Iris pigment epithelial cell (primary cell): ENCODE results near the gene TMEM170A.
A peak's percentile ranks its signal among the peaks of the same experiment; 100 is the strongest.
"Not testable (repeated sequence)": the region's sequence is repeated elsewhere in the genome, so short reads cannot be mapped to it uniquely, and the experiment has no call there.

Experiments
- DNase-seq: peaks from one replicate; pipeline ENCODE4 v3.0.0-alpha.2; 2011; ENCODE audit warnings: low read depth

Gene TMEM170A

GRCh38 chr16:75452464-75453190 is 11.9 kb downstream of the TMEM170A start:
- no peak for DNase-seq

- no peak for DNase-seq
Observed at GRCh38 chr16:75446416-75446815, 18.1 kb downstream of the TMEM170A start.

- DNase-seq: no peak
Observed at GRCh38 chr16:75445298-75445697, 19.2 kb downstream of the TMEM170A start.

- peak; percentile 55 for DNase-seq
Observed at GRCh38 chr16:75443298-75443697, 21.2 kb downstream of the TMEM170A start.

- peak; percentile 98 for DNase-seq
Observed at GRCh38 chr16:75433732-75434413, 30.6 kb downstream of the TMEM170A start.

GRCh38 chr16:75432828-75433731 is 31.4 kb downstream of the TMEM170A start, which contains the start of gene CFDP1:
TSS of gene CFDP1 (minus strand) at chr16:75433503. CDS start at chr16:75433352, 151 bp downstream.
- DNase-seq: peak; percentile 91

GRCh38 chr16:75429621-75430403 is 34.7 kb downstream of the TMEM170A start:
- DNase-seq: no peak

- DNase-seq: peak; percentile 19
Observed at GRCh38 chr16:75426524-75426923, 38.0 kb downstream of the TMEM170A start.

- DNase-seq: not testable (repeated sequence)
Observed at GRCh38 chr16:75424105-75424762, 40.3 kb downstream of the TMEM170A start.

GRCh38 chr16:75423723-75424104 is 40.8 kb downstream of the TMEM170A start:
- no peak for DNase-seq

GRCh38 chr16:75421820-75422126 is 42.7 kb downstream of the TMEM170A start:
- DNase-seq: no peak

GRCh38 chr16:75420987-75421819 is 43.3 kb downstream of the TMEM170A start:
- DNase-seq: peak; percentile 60

- peak; percentile 26 for DNase-seq
Observed at GRCh38 chr16:75416904-75417565, 47.5 kb downstream of the TMEM170A start.

GRCh38 chr16:75415169-75415905 is 49.2 kb downstream of the TMEM170A start:
- peak; percentile 23 for DNase-seq

GRCh38 chr16:75413951-75414350 is 50.5 kb downstream of the TMEM170A start:
- DNase-seq: no peak

GRCh38 chr16:75406943-75407342 is 57.5 kb downstream of the TMEM170A start:
- no peak for DNase-seq

GRCh38 chr16:75402821-75403475 is 61.5 kb downstream of the TMEM170A start:
- DNase-seq: peak; percentile 66

GRCh38 chr16:75402159-75402820 is 62.2 kb downstream of the TMEM170A start:
- DNase-seq: peak; percentile 79
